Measurements from ENCODE around the gene LYG2. TPM values are rescaled to one million over a fixed set of nuclear protein-coding genes. Genes with fewer than 3 reads are reported as not detected.
"Not testable (repeated sequence)": the region's sequence is repeated elsewhere in the genome, so short reads cannot be mapped to it uniquely, and the experiment has no call there.

The LYG2 gene
- polyA plus RNA-seq, 3 donors, result 0.17 to 0.99 (median 0.58) TPM

DNA sequence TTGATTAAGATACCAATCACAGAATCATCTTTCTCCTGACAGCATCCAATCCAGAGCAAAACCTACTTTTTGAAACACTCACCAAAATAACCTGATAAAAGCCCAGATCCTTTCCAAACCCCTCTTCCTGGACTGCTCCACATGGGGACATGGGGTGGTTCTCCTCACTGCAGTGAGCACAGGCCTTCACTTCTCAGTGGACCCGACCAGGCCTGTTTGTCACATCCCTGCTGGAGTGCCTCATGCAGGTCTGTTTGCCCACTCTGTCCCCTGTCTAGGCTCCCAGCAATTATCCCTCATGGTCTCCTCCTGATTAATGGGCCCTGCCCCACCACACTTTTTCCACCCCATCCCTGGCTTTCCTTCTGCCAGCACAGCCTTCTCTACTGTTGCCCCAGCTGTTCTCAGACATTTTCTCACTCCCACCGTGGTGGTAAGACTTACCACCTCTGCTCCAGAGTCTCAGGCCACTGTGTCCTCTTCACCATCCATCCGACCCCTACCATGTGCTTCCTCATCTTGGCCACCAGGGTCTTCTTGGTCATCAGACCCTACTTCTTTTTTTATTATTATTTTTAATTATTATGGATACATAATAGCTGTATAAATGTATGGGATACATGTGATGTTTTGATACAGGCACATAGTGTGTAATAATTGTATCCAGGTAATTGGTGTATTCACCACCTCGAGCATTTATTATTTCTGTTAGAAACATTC is 53.3 kb downstream of the LYG2 start:
- no peak for DNase-seq

DNA sequence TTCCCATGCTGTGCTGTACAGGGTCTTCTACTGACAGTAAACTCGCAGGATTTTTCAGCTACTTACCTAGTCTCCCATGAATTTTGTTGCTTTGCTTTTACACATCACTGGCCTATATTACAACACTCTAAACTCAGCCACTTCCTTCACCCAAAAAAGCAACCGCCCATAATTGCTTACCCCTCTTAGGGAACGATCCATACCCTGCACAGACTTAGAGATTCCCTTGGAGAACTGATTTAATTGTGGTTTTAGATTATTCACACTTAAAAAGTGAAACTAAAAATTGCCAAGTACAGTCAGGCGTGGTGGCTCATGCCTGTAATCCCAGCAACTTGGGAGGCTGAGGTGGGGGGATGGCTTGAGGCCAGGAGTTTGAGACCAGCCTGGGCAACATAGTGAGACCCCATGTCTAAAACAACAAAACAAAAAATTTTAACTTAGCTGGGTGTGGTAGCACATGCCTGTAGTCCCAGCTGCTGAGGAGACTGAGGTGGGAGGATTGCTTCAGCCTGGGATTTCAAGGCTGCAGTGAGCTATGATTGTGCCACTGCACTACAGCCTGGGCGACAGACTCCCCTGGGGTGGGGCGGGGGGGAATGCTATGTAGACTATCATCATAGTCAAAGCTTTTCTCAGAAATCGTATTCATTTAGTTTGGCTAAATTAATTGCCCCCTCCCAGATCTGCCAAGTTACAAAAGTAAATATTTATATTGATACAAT is 55.2 kb downstream of the LYG2 start:
- DNase-seq, result no peak

DNA sequence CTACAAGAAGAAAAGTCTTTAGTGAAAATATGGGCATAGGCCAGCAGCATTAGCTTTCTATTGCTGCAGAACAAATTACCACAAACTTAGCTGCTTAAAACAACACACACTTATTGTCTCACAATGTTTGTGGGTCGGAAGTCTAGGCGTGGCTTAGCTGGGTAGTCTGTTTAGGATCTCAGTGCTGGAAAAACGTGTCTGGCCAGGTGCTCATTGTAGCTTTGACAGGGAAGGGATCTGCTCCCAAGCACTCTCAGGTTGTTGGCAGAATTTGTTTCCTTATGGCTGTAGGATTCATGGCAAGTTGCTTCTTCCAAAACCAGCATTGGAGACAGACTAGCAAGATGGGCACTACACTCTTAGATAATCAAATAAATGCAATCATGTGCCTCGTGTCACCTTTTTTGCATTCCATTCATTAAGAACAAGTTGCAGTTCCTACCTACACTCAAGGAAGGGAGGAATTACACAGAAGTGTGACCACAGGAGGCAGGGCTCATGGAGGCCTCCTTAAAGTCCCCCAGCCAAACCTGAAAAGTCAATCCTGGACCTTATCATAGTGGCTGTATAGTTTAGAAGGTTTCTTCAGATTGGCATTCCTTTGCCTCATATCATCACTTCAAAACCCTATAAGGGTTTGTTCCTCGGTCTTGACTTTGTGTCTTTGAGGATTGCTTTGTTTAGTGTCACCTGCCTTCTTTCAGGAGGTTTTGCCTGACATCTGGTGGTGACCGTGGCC is 57.2 kb downstream of the LYG2 start:
- DNase-seq, result no peak

DNA sequence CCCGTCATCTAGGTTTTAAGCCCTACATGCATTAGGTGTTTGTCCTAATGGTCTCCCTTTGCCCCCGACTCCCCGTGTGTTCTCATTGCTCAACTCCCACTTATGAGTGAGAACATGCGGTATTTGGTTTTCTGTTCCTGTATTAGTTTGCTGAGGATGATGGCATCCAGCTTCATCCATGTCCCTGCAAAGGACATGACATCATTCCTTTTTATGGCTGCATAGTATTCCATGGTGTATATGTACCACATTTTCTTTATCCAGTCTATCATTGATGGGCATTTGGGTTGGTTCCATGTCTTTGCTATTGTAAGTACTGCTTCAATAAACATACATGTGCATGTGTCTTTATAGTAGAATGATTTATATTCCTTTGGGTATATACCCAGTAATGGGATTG is 63.1 kb downstream of the LYG2 start:
- not testable (repeated sequence) for DNase-seq

Other genes with a start within 250 kb of the LYG2 start
- 10 to 100 TPM in 2 of 3 donors, 1 to 10 TPM in 1; 9.6 to 13.1 (median 10.0) TPM for gene C2orf15, start 114.0 kb downstream of the LYG2 start, polyA plus RNA-seq (ENCODE audit: insufficient read length in 3 of 3)
- gene TSGA10, start 100.7 kb downstream of the LYG2 start, polyA plus RNA-seq (ENCODE audit: insufficient read length in 3 of 3), result 10 to 100 TPM; 14.7 to 20.4 (median 17.0) TPM
- gene LIPT1, start 100.7 kb downstream of the LYG2 start, polyA plus RNA-seq (ENCODE audit: insufficient read length in 3 of 3), result 10 to 100 TPM; 13.5 to 19.0 (median 18.8) TPM
- 10 to 100 TPM; 36.3 to 50.9 (median 49.8) TPM for gene MITD1, start 74.6 kb downstream of the LYG2 start, polyA plus RNA-seq (ENCODE audit: insufficient read length in 3 of 3)
- gene MRPL30, start 74.5 kb downstream of the LYG2 start, polyA plus RNA-seq (ENCODE audit: insufficient read length in 3 of 3), result 10 to 100 TPM; 45.5 to 53.1 (median 45.7) TPM
- gene LYG1, start 45.5 kb upstream of the LYG2 start, polyA plus RNA-seq (ENCODE audit: insufficient read length in 3 of 3), result 1 to 10 TPM; 3.0 to 6.8 (median 4.2) TPM
- 10 to 100 TPM; 40.6 to 45.7 (median 41.2) TPM for gene TXNDC9, start 80.7 kb upstream of the LYG2 start, polyA plus RNA-seq (ENCODE audit: insufficient read length in 3 of 3)
- gene EIF5B, start 81.7 kb upstream of the LYG2 start, polyA plus RNA-seq (ENCODE audit: insufficient read length in 3 of 3), result 10 to 100 TPM; 60.6 to 76.2 (median 65.0) TPM
- gene REV1, start 234.4 kb upstream of the LYG2 start, polyA plus RNA-seq (ENCODE audit: insufficient read length in 3 of 3), result 10 to 100 TPM; 45.3 to 79.9 (median 64.6) TPM

Measured in renal pelvis (tissue), 4 donors.